GM12874 (cell line): Measurements from ENCODE around the gene MCM9.

Source experiments
- CTCF ChIP-seq: IDR thresholded peaks from 2 replicates; pipeline ENCODE4 v1.5.1; 2011; ENCODE audit warnings: low read depth, mild to moderate bottlenecking, control low read depth, low read length, moderate library complexity; ENCODE audit not compliant: insufficient read depth

The MCM9 gene

GRCh38 chr6:118881440-118882313, 53.3 kb downstream of the MCM9 start:
- TF ChIP-seq CTCF = no peak

- TF ChIP-seq CTCF = no peak
Observed at GRCh38 chr6:118877806-118878205, 57.2 kb downstream of the MCM9 start.

GRCh38 chr6:118876814-118877213, 58.1 kb downstream of the MCM9 start:
- TF ChIP-seq CTCF = no peak

GRCh38 chr6:118876198-118876597, 58.8 kb downstream of the MCM9 start:
- no peak for TF ChIP-seq CTCF

- TF ChIP-seq CTCF = no peak
Observed at GRCh38 chr6:118875672-118876071, 59.3 kb downstream of the MCM9 start.

- TF ChIP-seq CTCF = no peak
Observed at GRCh38 chr6:118873239-118873638, 61.7 kb downstream of the MCM9 start.

- no peak for TF ChIP-seq CTCF
Observed at GRCh38 chr6:118872726-118873125, 62.2 kb downstream of the MCM9 start.
